ENCODE measurements around the gene LONP1.

LONP1 gene

GRCh38 chr19:5676772-5677105 lies 43.2 kb downstream of the LONP1 start:
- TF ChIP-seq CTCF (IDR thresholded peaks at IDR 0.05; ENCODE audit: low read depth, low read length, missing control alignments) = no peak
- DNase-seq (ENCODE audit: low read depth) = no peak
- H3K4me3 ChIP-seq (ENCODE audit: low read depth, low read length) = no peak overlapping the region
- in situ Hi-C loops (cut with HindIII; ENCODE audit: low sequenced_read_pairs) = no loop called here

- TF ChIP-seq CTCF (IDR thresholded peaks at IDR 0.05; ENCODE audit: low read depth, low read length, missing control alignments) = no peak
- DNase-seq (ENCODE audit: low read depth) = no peak
- in situ Hi-C loops (cut with HindIII; ENCODE audit: low sequenced_read_pairs) = no loop called here
- H3K4me3 ChIP-seq (ENCODE audit: low read depth, low read length) = no peak overlapping the region
Observed at GRCh38 chr19:5676105-5676771, 43.7 kb downstream of the LONP1 start.

GRCh38 chr19:5674714-5675113 lies 45.2 kb downstream of the LONP1 start:
- no peak for DNase-seq (ENCODE audit: low read depth)
- H3K4me3 ChIP-seq (ENCODE audit: low read depth, low read length) = no peak overlapping the region
- TF ChIP-seq CTCF (IDR thresholded peaks at IDR 0.05; ENCODE audit: low read depth, low read length, missing control alignments) = no peak
- in situ Hi-C loops (cut with HindIII; ENCODE audit: low sequenced_read_pairs) = no loop called here

- TF ChIP-seq CTCF (IDR thresholded peaks at IDR 0.05; ENCODE audit: low read depth, low read length, missing control alignments) = no peak
- in situ Hi-C loops (cut with HindIII; ENCODE audit: low sequenced_read_pairs) = no loop called here
- H3K4me3 ChIP-seq (ENCODE audit: low read depth, low read length) = no peak overlapping the region
- no peak for DNase-seq (ENCODE audit: low read depth)
Observed at GRCh38 chr19:5673752-5674151, 46.2 kb downstream of the LONP1 start.

GRCh38 chr19:5672708-5673459 lies 47.1 kb downstream of the LONP1 start:
- no peak for DNase-seq (ENCODE audit: low read depth)
- TF ChIP-seq CTCF (IDR thresholded peaks at IDR 0.05; ENCODE audit: low read depth, low read length, missing control alignments) = no peak
- in situ Hi-C loops (cut with HindIII; ENCODE audit: low sequenced_read_pairs) = no loop called here

GRCh38 chr19:5671600-5671999 lies 48.3 kb downstream of the LONP1 start:
- in situ Hi-C loops (cut with HindIII; ENCODE audit: low sequenced_read_pairs) = no loop called here
- DNase-seq (ENCODE audit: low read depth) = no peak
- TF ChIP-seq CTCF (IDR thresholded peaks at IDR 0.05; ENCODE audit: low read depth, low read length, missing control alignments) = no peak
- no peak overlapping the region for H3K4me3 ChIP-seq (ENCODE audit: low read depth, low read length)

More at GRCh38 chr19:5672708-5673459, 47.1 kb downstream of the LONP1 start:
- H3K4me3 ChIP-seq (ENCODE audit: low read depth, low read length) = no peak overlapping the region

Data from astrocyte of the cerebellum (primary cell).